Activated CD4-positive, alpha-beta memory T cell treated with anti-CD3 and anti-CD28 coated beads, Interleukin-2, amount 10 ng/mL, durations not matched to agents 7 days and 5 days (primary cell): ENCODE data around the gene DOCK3. TPM values are rescaled to one million over a fixed set of nuclear protein-coding genes. Genes with fewer than 3 reads are reported as not detected.
"Not testable (repeated sequence)": the region's sequence is repeated elsewhere in the genome, so short reads cannot be mapped to it uniquely, and the experiment has no call there.

Experiments
- CTCF ChIA-PET: fragments of 350-600 bp; sonication (Branson Sonifier 250); formaldehyde crosslinking; loops from one replicate; lab custom pipeline; 2021; ENCODE audit warnings: antibody characterized with exemption, inconsistent platforms; lab: Charles Lee
- POLR2A ChIA-PET: fragments of 350-600 bp; sonication (Branson Sonifier 250); formaldehyde crosslinking; loops from one replicate; lab custom pipeline; 2021; ENCODE audit warnings: antibody characterized with exemption; lab: Charles Lee
- DNase-seq: peaks from one replicate; pipeline ENCODE4 v3.0.0-alpha.2; 2020
- H3K27ac Mint-ChIP-seq: one replicate; pipeline ENCODE4 v1.8.0; 2021; ENCODE audit warnings: mild to moderate bottlenecking, mixed read lengths
- H3K27me3 Mint-ChIP-seq: one replicate; pipeline ENCODE4 v1.8.0; 2021; ENCODE audit warnings: mixed read lengths
- H3K36me3 Mint-ChIP-seq: one replicate; pipeline ENCODE4 v1.8.0; 2021; ENCODE audit warnings: low read depth, mixed read lengths
- H3K4me1 Mint-ChIP-seq: one replicate; pipeline ENCODE4 v1.8.0; 2021; ENCODE audit warnings: mixed read lengths
- H3K4me3 Mint-ChIP-seq: one replicate; pipeline ENCODE4 v1.8.0; 2021; ENCODE audit warnings: mild to moderate bottlenecking, mixed read lengths
- H3K9me3 Mint-ChIP-seq: one replicate; pipeline ENCODE4 v1.8.0; 2021; ENCODE audit warnings: mixed read lengths
- total RNA-seq, 2 experiments: library from RNA; stranded (reverse); gene quantifications; one replicate each; pipeline ENCODE4 v1.2.3, GENCODE V29; 2021

Gene DOCK3
- total RNA-seq, 2 experiments from 2014 or later = 1.6 to 1.7 TPM

GRCh38 chr3:50665081-50665840 lies 9.5 kb upstream of the DOCK3 start:
- ChIA-PET POLR2A (no interaction called here), CTCF (interaction anchor here (0.6 kb wide), 2 partner anchors 12 to 50 kb away, joined by 3 read pairs; no protein-coding TSS in a partner anchor)
- H3K27me3 Mint-ChIP-seq = peaks cover 8% of the 10 kb centered on the region
- H3K36me3 Mint-ChIP-seq = no peaks in the 10 kb centered on the region
- no peak overlapping the region for H3K4me3 Mint-ChIP-seq
- peaks cover 9% of the 10 kb centered on the region for H3K4me1 Mint-ChIP-seq
- no peak for DNase-seq
- no peaks in the 10 kb centered on the region for H3K9me3 Mint-ChIP-seq
- no peak overlapping the region for H3K27ac Mint-ChIP-seq

- H3K4me1 Mint-ChIP-seq, H3K4me3 Mint-ChIP-seq, POLR2A ChIA-PET, H3K36me3 Mint-ChIP-seq, H3K27ac Mint-ChIP-seq, H3K9me3 Mint-ChIP-seq: not testable (repeated sequence)
- H3K27me3 Mint-ChIP-seq = peaks cover 12% of the 10 kb centered on the region
- CTCF ChIA-PET = interaction anchor here (0.6 to 0.9 kb wide), 3 partner anchors 10 to 50 kb away, joined by 3 read pairs; no protein-coding TSS in a partner anchor
- peak; percentile 14 for DNase-seq
Observed at GRCh38 chr3:50665841-50666115, 8.9 kb upstream of the DOCK3 start.

- no peaks in the 10 kb centered on the region for H3K36me3 Mint-ChIP-seq
- no peaks in the 10 kb centered on the region for H3K9me3 Mint-ChIP-seq
- ChIA-PET POLR2A (interaction anchor here (1.2 to 1.3 kb wide), 2 partner anchors 12 to 98 kb away, joined by 3 read pairs; partner anchors contain the start of gene HEMK1), CTCF (interaction anchor here (0.9 to 1.7 kb wide), 3 partner anchors 9 to 94 kb away, joined by 3 to 6 read pairs (median 3); no protein-coding TSS in a partner anchor)
- no peak overlapping the region for H3K4me3 Mint-ChIP-seq
- H3K27me3 Mint-ChIP-seq = peaks cover 18% of the 10 kb centered on the region
- DNase-seq = no peak
- no peak overlapping the region for H3K27ac Mint-ChIP-seq
- H3K4me1 Mint-ChIP-seq = peaks cover 9% of the 10 kb centered on the region
Observed at GRCh38 chr3:50666837-50667236, 7.9 kb upstream of the DOCK3 start.

GRCh38 chr3:50671331-50671730 lies 3.4 kb upstream of the DOCK3 start:
- Mint-ChIP-seq H3K27me3 (peaks cover 46% of the 10 kb centered on the region), H3K4me1 (peaks cover 12% of the 10 kb centered on the region), H3K36me3 (no peaks in the 10 kb centered on the region), H3K9me3 (no peaks in the 10 kb centered on the region), H3K4me3 (no peak overlapping the region), H3K27ac (no peak overlapping the region)
- ChIA-PET POLR2A (interaction anchor here (1.0 to 1.1 kb wide), 3 partner anchors 12 to 55 kb away, joined by 3 read pairs; no protein-coding TSS in a partner anchor), CTCF (interaction anchor here (1.0 kb wide), 1 partner anchor 55 kb away, joined by 3 read pairs; no protein-coding TSS in a partner anchor)
- no peak for DNase-seq

- no peak for DNase-seq
- no peaks in the 10 kb centered on the region for H3K36me3 Mint-ChIP-seq
- H3K27me3 Mint-ChIP-seq = peaks cover 50% of the 10 kb centered on the region
- CTCF ChIA-PET = no interaction called here
- no peak overlapping the region for H3K27ac Mint-ChIP-seq
- H3K9me3 Mint-ChIP-seq = no peaks in the 10 kb centered on the region
- peaks cover 13% of the 10 kb centered on the region for H3K4me1 Mint-ChIP-seq
- POLR2A ChIA-PET = interaction anchor here (0.8 to 1.0 kb wide), 2 partner anchors 11 to 15 kb away, joined by 4 read pairs; no protein-coding TSS in a partner anchor
- no peak overlapping the region for H3K4me3 Mint-ChIP-seq
Observed at GRCh38 chr3:50672656-50673055, 2.1 kb upstream of the DOCK3 start.

GRCh38 chr3:50673931-50674330 lies 796 bp upstream of the DOCK3 start:
- Mint-ChIP-seq H3K36me3 (no peaks in the 10 kb centered on the region), H3K4me1 (peaks cover 13% of the 10 kb centered on the region), H3K4me3 (peak overlapping the region; percentile 64), H3K27me3 (peaks cover 47% of the 10 kb centered on the region), H3K27ac (no peak overlapping the region), H3K9me3 (no peaks in the 10 kb centered on the region)
- ChIA-PET POLR2A (interaction anchor here (0.7 to 1.2 kb wide), 3 partner anchors 12 to 61 kb away, joined by 3 to 5 read pairs (median 3); no protein-coding TSS in a partner anchor), CTCF (interaction anchor here (0.6 to 1.2 kb wide), 3 partner anchors 11 to 351 kb away, joined by 3 to 4 read pairs (median 3); no protein-coding TSS in a partner anchor)
- no peak for DNase-seq

GRCh38 chr3:50675179-50676030 lies 678 bp downstream of the DOCK3 start:
- Mint-ChIP-seq H3K27me3 (peaks cover 46% of the 10 kb centered on the region), H3K27ac (no peak overlapping the region), H3K4me3 (peak overlapping the region; percentile 66), H3K4me1 (peaks cover 13% of the 10 kb centered on the region), H3K36me3 (no peaks in the 10 kb centered on the region), H3K9me3 (no peaks in the 10 kb centered on the region)
- DNase-seq = peak; percentile 58
- ChIA-PET CTCF (interaction anchor here (0.5 to 1.7 kb wide), 7 partner anchors 9 to 363 kb away, joined by 3 to 6 read pairs (median 3); no protein-coding TSS in a partner anchor), POLR2A (interaction anchor here (1.2 to 1.7 kb wide), 3 partner anchors 44 to 62 kb away, joined by 3 to 5 read pairs (median 5); no protein-coding TSS in a partner anchor)

- H3K27me3 Mint-ChIP-seq = peaks cover 41% of the 10 kb centered on the region
- CTCF ChIA-PET = interaction anchor here (0.5 to 1.7 kb wide), 8 partner anchors 10 to 295 kb away, joined by 3 to 6 read pairs (median 3); no protein-coding TSS in a partner anchor
- POLR2A ChIA-PET = interaction anchor here (0.6 to 1.7 kb wide), 3 partner anchors 45 to 74 kb away, joined by 3 to 5 read pairs (median 3); no protein-coding TSS in a partner anchor
Observed at GRCh38 chr3:50676031-50676705, 1.4 kb downstream of the DOCK3 start.

GRCh38 chr3:50687127-50687751 lies 12.5 kb downstream of the DOCK3 start:
- Mint-ChIP-seq H3K4me1 (no peaks in the 10 kb centered on the region), H3K9me3 (peaks cover 2% of the 10 kb centered on the region), H3K27me3 (no peaks in the 10 kb centered on the region), H3K27ac (no peak overlapping the region), H3K4me3 (no peak overlapping the region), H3K36me3 (no peaks in the 10 kb centered on the region)
- ChIA-PET CTCF (no interaction called here), POLR2A (no interaction called here)
- no peak for DNase-seq

More at GRCh38 chr3:50676031-50676705, 1.4 kb downstream of the DOCK3 start:
- no peak overlapping the region for H3K27ac Mint-ChIP-seq
- no peak for DNase-seq
- no peaks in the 10 kb centered on the region for H3K9me3 Mint-ChIP-seq
- peaks cover 13% of the 10 kb centered on the region for H3K4me1 Mint-ChIP-seq
- H3K4me3 Mint-ChIP-seq = peak overlapping the region; percentile 23
- no peaks in the 10 kb centered on the region for H3K36me3 Mint-ChIP-seq

- CTCF ChIA-PET = no interaction called here
- H3K4me3 Mint-ChIP-seq = no peak overlapping the region
- peaks cover 2% of the 10 kb centered on the region for H3K9me3 Mint-ChIP-seq
- H3K4me1 Mint-ChIP-seq = no peaks in the 10 kb centered on the region
- H3K36me3 Mint-ChIP-seq = no peaks in the 10 kb centered on the region
- no peak overlapping the region for H3K27ac Mint-ChIP-seq
- no peak for DNase-seq
- peaks cover 2% of the 10 kb centered on the region for H3K27me3 Mint-ChIP-seq
- POLR2A ChIA-PET = no interaction called here
Observed at GRCh38 chr3:50687916-50688315, 13.2 kb downstream of the DOCK3 start.

- H3K4me1 Mint-ChIP-seq, DNase-seq, H3K36me3 Mint-ChIP-seq, H3K27ac Mint-ChIP-seq, H3K9me3 Mint-ChIP-seq, POLR2A ChIA-PET, CTCF ChIA-PET, H3K27me3 Mint-ChIP-seq, H3K4me3 Mint-ChIP-seq: not testable (repeated sequence)
Observed at GRCh38 chr3:50688602-50689001, 13.9 kb downstream of the DOCK3 start.

- peaks cover 2% of the 10 kb centered on the region for H3K9me3 Mint-ChIP-seq
- no peaks in the 10 kb centered on the region for H3K36me3 Mint-ChIP-seq
- no peaks in the 10 kb centered on the region for H3K4me1 Mint-ChIP-seq
- ChIA-PET POLR2A (no interaction called here), CTCF (no interaction called here)
- no peak overlapping the region for H3K27ac Mint-ChIP-seq
- H3K27me3 Mint-ChIP-seq = peaks cover 2% of the 10 kb centered on the region
- H3K4me3 Mint-ChIP-seq = no peak overlapping the region
- no peak for DNase-seq
Observed at GRCh38 chr3:50689558-50689957, 14.8 kb downstream of the DOCK3 start.
